Karpas-422 (cell line): ENCODE data around the gene TENT5C. TPM values are rescaled to one million over a fixed set of nuclear protein-coding genes. Genes with fewer than 3 reads are reported as not detected.

Source experiments
- DNase-seq: peaks from one replicate; pipeline ENCODE4 v3.0.0-alpha.2; 2015
- H2AFZ ChIP-seq: fragments of 200-600 bp; sonication (generic); 2 replicates; pipeline ENCODE4 v1.6.1; 2014; ENCODE audit warnings: antibody characterized with exemption, low read length, mixed read lengths
- H3K27ac ChIP-seq: fragments of 200-600 bp; sonication (generic); 2 replicates; pipeline ENCODE4 v1.5.1; 2014; ENCODE audit warnings: mild to moderate bottlenecking, low read length, moderate library complexity
- H3K27me3 ChIP-seq: fragments of 200-600 bp; sonication (generic); 2 replicates; pipeline ENCODE4 v1.6.1; 2014; ENCODE audit warnings: low read length, mixed read lengths
- H3K36me3 ChIP-seq: fragments of 200-600 bp; sonication (generic); 2 replicates; pipeline ENCODE4 v1.6.1; 2014; ENCODE audit warnings: low read length, mixed read lengths; ENCODE audit not compliant: insufficient read depth
- H3K4me1 ChIP-seq: fragments of 200-600 bp; sonication (generic); 2 replicates; pipeline ENCODE4 v1.6.1; 2014; ENCODE audit warnings: mild to moderate bottlenecking, low read length, mixed read lengths
- H3K4me2 ChIP-seq: fragments of 200-600 bp; sonication (generic); 2 replicates; pipeline ENCODE4 v1.6.1; 2014; ENCODE audit warnings: low read length, low read depth, mild to moderate bottlenecking; ENCODE audit not compliant: poor library complexity, severe bottlenecking
- H3K4me3 ChIP-seq: fragments of 200-600 bp; sonication (generic); 2 replicates; pipeline ENCODE4 v1.5.1; 2014; ENCODE audit warnings: mild to moderate bottlenecking, antibody characterized with exemption, low read length, mixed read lengths
- H3K79me2 ChIP-seq: fragments of 200-600 bp; sonication (generic); 2 replicates; pipeline ENCODE4 v1.6.1; 2014; ENCODE audit warnings: mild to moderate bottlenecking, low read length, mixed read lengths
- H3K9ac ChIP-seq: fragments of 200-600 bp; sonication (generic); 2 replicates; pipeline ENCODE4 v1.6.0; 2014; ENCODE audit warnings: low read length
- H3K9me2 ChIP-seq: fragments of 200-600 bp; sonication (generic), shearing (Covaris generic); replicated peaks from 2 replicates; pipeline ENCODE4 v1.6.0; 2014; ENCODE audit warnings: mild to moderate bottlenecking, low read length, moderate library complexity; ENCODE audit not compliant: insufficient read depth
- H3K9me3 ChIP-seq: fragments of 300-700, 200-600 bp; sonication (generic); 2 replicates; pipeline ENCODE4 v1.6.1; 2014; ENCODE audit warnings: low read length, mixed read lengths
- H4K20me1 ChIP-seq: fragments of 200-600 bp; sonication (generic); 2 replicates; pipeline ENCODE4 v1.6.1; 2014; ENCODE audit warnings: mild to moderate bottlenecking, antibody characterized with exemption, low read length, low read depth; ENCODE audit not compliant: insufficient read depth
- total RNA-seq: library from RNA; depleted of rRNA; stranded (reverse); fragments of >200 nt; shearing (Covaris generic); gene quantifications from 2 replicates; pipeline ENCODE4 v1.2.3, GENCODE V29; 2014; ENCODE audit warnings: low replicate concordance

TENT5C gene
- total RNA-seq, 1 experiment from 2014 or later: 0.60 TPM

DNA sequence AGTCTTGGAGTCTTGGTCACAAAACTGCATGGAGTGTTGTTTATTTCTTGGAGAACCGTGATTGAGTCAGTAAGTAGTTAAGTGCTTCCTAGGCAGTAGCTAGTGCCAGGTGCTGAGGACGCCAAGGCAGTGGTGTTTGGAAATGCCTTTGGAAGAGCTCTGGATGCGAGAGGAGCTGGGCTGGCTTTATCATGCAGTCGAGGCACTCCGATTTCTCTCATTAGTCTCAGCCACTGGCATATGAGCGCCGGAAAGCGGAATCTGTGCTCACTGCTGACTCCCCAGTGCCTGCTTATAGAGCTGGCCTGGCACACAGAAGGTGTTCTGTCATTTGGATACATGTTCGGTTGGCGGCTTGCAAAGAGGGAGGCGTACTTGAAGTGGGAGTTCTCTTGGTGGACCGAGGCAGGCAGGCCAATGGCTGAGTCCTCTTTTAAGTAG is 3.6 kb downstream of the TENT5C start:
- no peak for DNase-seq
- Histone ChIP-seq H2AFZ (no peak overlapping the region), H4K20me1 (no peaks in the 10 kb centered on the region; the same call in 1 of the 2 replicates), H3K4me3 (no peak overlapping the region), H3K79me2 (no peaks in the 10 kb centered on the region), H3K9ac (no peak overlapping the region), H3K4me1 (peaks cover 26% of the 10 kb centered on the region), H3K9me2 (no peaks in the 10 kb centered on the region), H3K27me3 (no peaks in the 10 kb centered on the region), H3K27ac (no peak overlapping the region), H3K9me3 (no peaks in the 10 kb centered on the region), H3K36me3 (no peaks in the 10 kb centered on the region), H3K4me2 (no peak overlapping the region)

DNA sequence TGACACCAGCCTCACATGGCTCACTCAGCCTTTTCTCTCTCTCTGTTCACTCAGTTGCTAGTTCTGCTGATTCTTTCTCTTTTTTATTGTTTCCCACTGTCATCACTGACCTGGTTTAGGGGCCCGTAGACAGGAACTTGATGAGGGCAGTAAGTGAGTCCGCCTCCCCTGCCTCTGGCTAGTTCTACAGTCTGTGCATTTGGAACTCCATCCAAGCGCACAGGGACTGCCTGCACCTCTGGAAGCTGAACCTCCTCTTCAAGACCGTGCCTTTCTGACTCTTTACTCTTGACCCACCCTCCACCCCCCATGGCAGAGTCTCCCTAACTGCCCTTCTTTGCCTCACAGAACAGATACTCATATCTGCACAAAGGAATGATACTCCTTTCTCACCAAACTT is 4.2 kb downstream of the TENT5C start:
- no peak overlapping the region for H3K4me3 ChIP-seq
- H3K9me2 ChIP-seq: no peaks in the 10 kb centered on the region
- no peaks in the 10 kb centered on the region for H3K9me3 ChIP-seq
- H3K79me2 ChIP-seq: no peaks in the 10 kb centered on the region
- H3K27ac ChIP-seq: no peak overlapping the region
- no peak overlapping the region for H2AFZ ChIP-seq
- no peak for DNase-seq
- H3K9ac ChIP-seq: no peak overlapping the region
- no peaks in the 10 kb centered on the region for H3K36me3 ChIP-seq
- peaks cover 24% of the 10 kb centered on the region for H3K4me1 ChIP-seq
- no peak overlapping the region for H3K4me2 ChIP-seq
- no peaks in the 10 kb centered on the region; the same call in 1 of the 2 replicates for H4K20me1 ChIP-seq
- H3K27me3 ChIP-seq: no peaks in the 10 kb centered on the region

DNA sequence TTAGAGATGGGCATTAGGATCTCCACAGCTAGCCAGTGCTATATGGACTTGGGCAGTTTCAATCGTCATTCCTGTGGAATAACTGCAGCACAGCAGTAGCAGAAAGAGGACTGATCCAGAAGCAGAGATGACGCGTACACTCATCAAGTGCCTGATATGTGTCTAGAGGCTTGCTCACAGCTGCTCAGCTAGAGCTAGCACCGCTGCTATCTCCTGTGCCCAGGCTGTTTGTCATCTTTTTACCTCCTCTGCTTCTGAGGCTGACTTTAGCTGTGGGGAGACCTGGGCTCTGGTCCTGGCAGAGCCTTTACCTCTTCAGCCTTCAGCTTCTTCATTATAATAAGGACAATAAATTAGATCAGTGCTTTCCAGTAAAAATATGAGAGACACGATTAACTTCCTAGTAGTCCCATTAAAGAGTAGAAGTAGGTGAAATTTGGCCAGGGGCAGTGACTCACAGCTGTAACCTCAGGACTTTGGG is 5.3 kb downstream of the TENT5C start:
- H3K9me2 ChIP-seq: no peaks in the 10 kb centered on the region
- no peak overlapping the region for H3K4me2 ChIP-seq
- H3K9me3 ChIP-seq: no peaks in the 10 kb centered on the region
- no peaks in the 10 kb centered on the region; the same call in 1 of the 2 replicates for H4K20me1 ChIP-seq
- no peak overlapping the region for H3K9ac ChIP-seq
- no peak overlapping the region for H3K27ac ChIP-seq
- no peaks in the 10 kb centered on the region for H3K36me3 ChIP-seq
- peaks cover 16% of the 10 kb centered on the region for H3K4me1 ChIP-seq
- H2AFZ ChIP-seq: no peak overlapping the region
- H3K79me2 ChIP-seq: no peaks in the 10 kb centered on the region
- no peak overlapping the region for H3K4me3 ChIP-seq
- H3K27me3 ChIP-seq: no peaks in the 10 kb centered on the region
- DNase-seq: no peak

DNA sequence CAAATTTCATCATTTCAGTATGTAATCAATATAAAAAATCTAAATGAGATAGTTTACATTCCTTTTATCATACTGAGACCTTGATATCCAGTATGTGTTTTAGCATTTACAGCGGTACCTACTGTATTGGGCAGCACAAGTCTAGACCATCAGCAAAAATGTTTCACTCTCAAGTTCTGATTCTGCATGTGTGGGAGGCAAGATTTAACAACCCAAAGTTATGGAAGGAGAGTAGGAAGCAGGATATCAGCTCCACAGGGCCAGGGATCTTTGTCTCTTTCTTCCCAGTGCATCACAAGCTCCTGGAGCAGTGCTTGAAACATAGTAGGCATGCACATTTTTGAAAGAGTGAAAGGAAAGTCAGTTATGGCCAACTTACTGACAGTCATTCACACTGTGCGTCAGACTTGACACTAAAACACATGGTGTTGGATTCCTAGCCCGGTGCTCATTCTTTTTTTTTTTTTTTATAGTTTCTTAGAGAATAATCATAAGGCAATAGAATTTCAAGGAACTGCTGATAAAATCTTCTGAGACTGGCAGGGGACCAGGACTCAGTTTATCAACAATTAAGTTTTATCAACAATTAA is 6.1 kb downstream of the TENT5C start:
- Histone ChIP-seq H3K79me2 (no peaks in the 10 kb centered on the region), H3K4me2 (no peak overlapping the region), H4K20me1 (no peaks in the 10 kb centered on the region), H3K27me3 (no peaks in the 10 kb centered on the region), H3K9me2 (no peaks in the 10 kb centered on the region), H3K36me3 (no peaks in the 10 kb centered on the region), H3K4me3 (no peak overlapping the region), H3K9ac (no peak overlapping the region), H3K27ac (no peak overlapping the region), H2AFZ (no peak overlapping the region), H3K4me1 (peaks cover 8% of the 10 kb centered on the region), H3K9me3 (no peaks in the 10 kb centered on the region)
- no peak for DNase-seq

DNA sequence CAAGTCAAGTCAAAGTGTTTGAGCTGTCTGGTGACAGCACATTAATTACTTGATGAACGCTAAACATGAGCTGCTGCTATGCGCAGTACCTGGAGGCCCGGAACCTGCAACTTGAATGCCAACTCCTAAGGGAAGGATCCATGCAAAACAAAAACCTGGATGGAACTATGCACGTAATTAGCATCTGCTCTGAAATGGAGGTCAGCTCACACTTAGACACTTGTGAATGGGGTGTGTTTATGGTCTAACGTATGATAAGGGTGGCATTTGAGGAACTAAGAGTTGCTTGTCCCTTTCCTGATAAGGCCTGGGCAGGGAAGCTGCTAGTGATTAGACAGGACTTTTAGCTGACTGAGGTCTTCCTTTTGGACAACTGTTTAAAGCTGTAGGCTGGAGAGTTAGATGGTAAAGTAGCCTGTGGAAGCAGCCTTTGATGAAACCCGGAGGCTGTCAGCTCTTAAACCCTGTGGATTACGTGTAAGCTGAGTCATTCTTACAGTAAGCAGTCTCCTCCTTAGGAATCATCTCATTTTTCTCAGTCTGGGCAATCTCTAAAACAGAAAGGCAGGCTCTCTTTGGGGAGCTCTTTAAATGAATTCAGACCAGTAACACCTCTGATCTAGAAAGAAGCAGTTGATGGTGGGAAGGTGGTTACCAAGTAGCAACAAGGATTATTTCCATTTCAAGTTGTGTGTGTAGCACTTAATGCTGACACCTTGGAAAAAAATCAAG is 6.8 kb downstream of the TENT5C start:
- peaks cover 7% of the 10 kb centered on the region for H3K4me1 ChIP-seq
- no peak for DNase-seq
- no peaks in the 10 kb centered on the region for H3K9me3 ChIP-seq
- H3K9me2 ChIP-seq: no peaks in the 10 kb centered on the region
- no peaks in the 10 kb centered on the region for H3K36me3 ChIP-seq
- H3K4me3 ChIP-seq: no peak overlapping the region
- no peak overlapping the region for H3K27ac ChIP-seq
- H3K9ac ChIP-seq: no peak overlapping the region
- no peak overlapping the region for H2AFZ ChIP-seq
- H3K4me2 ChIP-seq: no peak overlapping the region
- H3K27me3 ChIP-seq: no peaks in the 10 kb centered on the region
- no peaks in the 10 kb centered on the region for H4K20me1 ChIP-seq
- no peaks in the 10 kb centered on the region for H3K79me2 ChIP-seq

DNA sequence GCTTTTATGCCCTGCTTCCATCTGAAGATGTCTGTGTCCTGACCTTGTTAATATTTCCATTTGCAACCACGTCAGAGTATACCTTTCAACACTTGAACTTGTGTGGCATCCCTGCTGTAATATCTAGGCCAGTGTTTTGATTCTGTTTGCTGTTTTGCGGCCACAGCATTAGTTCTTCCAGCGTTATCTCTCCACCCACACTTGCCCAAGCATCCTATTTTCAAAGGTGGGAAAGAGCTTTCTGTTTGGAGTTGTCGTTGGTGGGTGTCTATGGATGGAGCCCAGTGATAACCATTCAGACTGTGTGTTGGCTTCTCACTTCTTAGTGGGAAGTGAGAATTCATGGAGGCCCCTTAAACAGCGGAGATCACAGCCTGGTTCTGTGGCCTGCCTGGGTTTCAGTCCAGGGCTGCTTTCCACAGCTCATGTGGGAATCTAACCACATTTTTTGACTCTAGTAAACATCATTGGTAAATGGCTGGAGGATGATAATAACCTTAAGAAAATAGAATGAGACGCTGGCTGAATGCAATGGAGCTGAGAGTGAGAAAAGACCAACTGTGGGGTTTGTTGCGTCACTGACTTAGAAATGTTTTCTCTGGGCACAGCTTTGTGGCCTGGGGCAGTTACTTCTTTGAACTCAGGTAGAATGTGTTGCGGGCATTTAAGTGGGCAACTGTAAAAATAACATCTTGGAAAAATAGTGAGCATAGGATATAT is 7.6 kb downstream of the TENT5C start:
- no peaks in the 10 kb centered on the region for H3K27me3 ChIP-seq
- no peak overlapping the region for H3K4me3 ChIP-seq
- no peak overlapping the region for H3K9ac ChIP-seq
- no peaks in the 10 kb centered on the region for H3K79me2 ChIP-seq
- no peaks in the 10 kb centered on the region for H3K9me2 ChIP-seq
- no peak overlapping the region for H3K27ac ChIP-seq
- H4K20me1 ChIP-seq: no peaks in the 10 kb centered on the region
- peaks cover 13% of the 10 kb centered on the region for H3K4me1 ChIP-seq
- H3K9me3 ChIP-seq: no peaks in the 10 kb centered on the region
- no peak overlapping the region for H2AFZ ChIP-seq
- DNase-seq: no peak
- H3K4me2 ChIP-seq: no peak overlapping the region
- no peaks in the 10 kb centered on the region for H3K36me3 ChIP-seq

DNA sequence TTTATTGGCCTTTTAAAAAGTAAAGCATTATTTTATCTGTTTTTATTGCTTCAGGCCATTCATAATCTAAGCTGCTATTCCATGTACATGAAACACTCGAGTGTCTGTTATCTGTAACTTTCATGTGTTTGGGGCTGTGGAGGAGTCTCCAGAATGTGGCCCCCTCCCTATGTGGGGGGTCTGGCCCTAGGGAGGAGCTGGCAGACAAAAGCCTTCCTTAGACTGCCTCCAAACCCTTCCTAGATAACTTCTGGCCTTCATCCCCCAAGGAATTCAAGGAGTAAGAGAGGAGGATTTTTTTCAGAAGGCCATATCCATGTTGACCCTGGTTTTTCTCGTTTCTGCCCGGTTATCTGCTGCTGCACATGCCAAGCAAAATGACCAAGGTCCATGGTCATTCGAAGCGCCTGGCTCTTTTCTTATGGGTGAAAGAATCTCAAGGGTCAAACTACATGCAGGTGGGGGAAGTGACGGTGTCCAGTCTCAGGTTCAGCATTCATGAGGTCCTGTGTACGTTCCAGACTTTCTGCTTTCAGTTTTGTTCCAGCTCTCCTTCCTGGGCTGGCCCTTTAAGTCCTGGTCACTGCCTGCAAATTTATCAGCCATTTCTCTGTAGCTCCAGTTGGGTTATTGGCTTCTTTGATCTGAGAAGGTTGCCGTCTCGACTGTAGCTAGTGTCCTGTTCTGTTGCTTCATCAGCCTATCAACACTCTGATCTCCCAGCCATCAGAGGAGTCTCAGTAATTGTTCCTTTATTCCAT is 8.3 kb downstream of the TENT5C start:
- Histone ChIP-seq H2AFZ (no peak overlapping the region), H3K27ac (no peak overlapping the region), H3K4me1 (peaks cover 13% of the 10 kb centered on the region), H3K9ac (no peak overlapping the region), H3K4me2 (no peak overlapping the region), H3K9me3 (no peaks in the 10 kb centered on the region), H3K79me2 (no peaks in the 10 kb centered on the region), H3K36me3 (no peaks in the 10 kb centered on the region), H3K27me3 (no peaks in the 10 kb centered on the region), H4K20me1 (no peaks in the 10 kb centered on the region), H3K9me2 (no peaks in the 10 kb centered on the region), H3K4me3 (no peak overlapping the region)
- no peak for DNase-seq

DNA sequence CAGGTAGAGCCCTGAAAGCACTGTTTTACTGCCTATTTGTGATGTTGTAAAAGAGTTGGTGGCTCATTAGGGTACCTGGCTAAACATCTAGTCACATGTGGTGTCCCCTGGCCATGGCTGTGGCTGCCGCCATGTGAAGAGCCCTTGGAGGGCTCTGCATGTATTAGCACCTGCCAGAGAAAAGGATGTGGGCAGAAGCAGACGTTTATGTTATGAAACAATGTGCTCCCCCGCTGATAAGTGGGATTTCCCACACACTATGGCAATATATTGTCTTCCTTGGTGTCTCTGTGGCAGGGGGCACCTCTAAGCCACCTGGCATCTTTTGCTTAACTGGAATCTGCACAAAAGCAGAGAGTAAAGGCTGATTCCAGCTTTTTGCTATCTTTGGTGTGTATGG is 9.6 kb downstream of the TENT5C start:
- Histone ChIP-seq H3K9me2 (no peaks in the 10 kb centered on the region), H3K4me2 (no peak overlapping the region), H3K4me1 (peaks cover 13% of the 10 kb centered on the region), H4K20me1 (no peaks in the 10 kb centered on the region), H3K79me2 (no peaks in the 10 kb centered on the region), H3K9me3 (no peaks in the 10 kb centered on the region), H3K27me3 (no peaks in the 10 kb centered on the region), H3K27ac (no peak overlapping the region), H3K4me3 (no peak overlapping the region), H2AFZ (no peak overlapping the region), H3K36me3 (no peaks in the 10 kb centered on the region), H3K9ac (no peak overlapping the region)
- DNase-seq: no peak
